Stromal cell of bone marrow (primary cell): Measurements from ENCODE around the gene ALDH3A2.
"Not testable (repeated sequence)": the region's sequence is repeated elsewhere in the genome, so short reads cannot be mapped to it uniquely, and the experiment has no call there.

Experiments
- DNase-seq: peaks from one replicate; pipeline ENCODE4 v3.0.0-alpha.2; 2012; ENCODE audit warnings: low read depth

The ALDH3A2 gene

GRCh38 chr17:19651451-19652238 is 3.1 kb downstream of the ALDH3A2 start:
- no peak for DNase-seq

- DNase-seq = peak; percentile 51
These were observed 4.0 kb downstream of the ALDH3A2 start for GRCh38 chr17:19652595-19652994.

GRCh38 chr17:19654342-19654886 is 5.9 kb downstream of the ALDH3A2 start:
- no peak for DNase-seq

GRCh38 chr17:19654896-19655295 is 6.3 kb downstream of the ALDH3A2 start:
- no peak for DNase-seq

GRCh38 chr17:19656336-19656735 is 7.8 kb downstream of the ALDH3A2 start:
- no peak for DNase-seq

- no peak for DNase-seq
These were observed 8.5 kb downstream of the ALDH3A2 start for GRCh38 chr17:19656851-19657581.

GRCh38 chr17:19659366-19660177 is 11.0 kb downstream of the ALDH3A2 start:
- no peak for DNase-seq

GRCh38 chr17:19660219-19660870 is 11.8 kb downstream of the ALDH3A2 start:
- DNase-seq = no peak

GRCh38 chr17:19661121-19661520 is 12.6 kb downstream of the ALDH3A2 start:
- no peak for DNase-seq

- no peak for DNase-seq
These were observed 14.5 kb downstream of the ALDH3A2 start for GRCh38 chr17:19663097-19663496.

- no peak for DNase-seq
These were observed 15.7 kb downstream of the ALDH3A2 start for GRCh38 chr17:19664136-19664820.

GRCh38 chr17:19664821-19665181 is 16.2 kb downstream of the ALDH3A2 start:
- DNase-seq = no peak

GRCh38 chr17:19669680-19670079 is 21.1 kb downstream of the ALDH3A2 start:
- DNase-seq = not testable (repeated sequence)

- DNase-seq = no peak
These were observed 22.4 kb downstream of the ALDH3A2 start for GRCh38 chr17:19670908-19671307.

GRCh38 chr17:19671433-19671832 is 22.9 kb downstream of the ALDH3A2 start:
- no peak for DNase-seq

- DNase-seq = no peak
These were observed 23.6 kb downstream of the ALDH3A2 start for GRCh38 chr17:19672009-19672750.

- DNase-seq = no peak
These were observed 25.1 kb downstream of the ALDH3A2 start for GRCh38 chr17:19673623-19674022.

GRCh38 chr17:19676896-19677295 is 28.3 kb downstream of the ALDH3A2 start:
- no peak for DNase-seq

- DNase-seq = no peak
These were observed 29.3 kb downstream of the ALDH3A2 start for GRCh38 chr17:19677736-19678379.
